ENCODE measurements around the gene PABPC5.
A peak's percentile ranks its signal among the peaks of the same experiment; 100 is the strongest.

PABPC5 gene

DNA sequence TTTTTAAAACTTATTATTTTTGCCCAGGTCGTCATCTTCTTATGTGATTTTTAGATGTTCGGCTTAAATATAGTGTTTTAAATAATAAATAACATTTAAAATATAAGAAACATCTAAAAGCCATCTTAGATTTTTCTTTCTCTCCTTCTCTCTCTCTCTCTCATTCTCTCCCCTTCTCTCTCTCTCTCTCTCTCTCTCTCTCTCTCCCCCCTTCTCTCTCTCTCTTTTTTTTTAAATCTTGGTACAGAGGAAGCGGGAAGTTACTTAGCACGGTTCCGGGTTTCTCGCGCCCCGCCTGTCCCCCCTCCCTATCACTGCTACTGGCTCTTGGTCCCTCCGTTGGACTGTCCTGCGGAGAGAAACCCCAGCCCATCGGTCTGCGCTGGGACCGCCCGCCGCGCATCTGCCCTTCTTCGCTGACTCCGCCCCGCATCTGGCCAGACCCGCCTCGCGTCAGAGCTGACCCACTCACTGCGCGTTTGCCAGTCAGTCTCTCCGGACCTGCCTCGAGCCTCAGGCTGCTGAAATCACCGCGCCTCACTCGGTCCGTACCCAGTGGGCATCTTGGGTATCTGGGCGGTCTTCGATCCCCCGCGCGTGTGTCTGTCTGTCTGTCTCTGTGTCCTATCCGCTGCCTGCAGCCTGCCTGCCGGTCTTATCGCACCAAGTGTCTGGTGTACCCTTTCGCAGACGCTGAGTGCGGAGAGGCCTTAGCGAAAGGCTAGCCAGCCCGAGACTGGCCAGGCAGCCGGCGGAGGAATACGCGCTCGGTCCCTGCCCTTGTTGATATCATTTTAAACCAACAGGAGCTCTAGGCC lies at the start of gene PABPC5:
PABPC5 (plus strand) TSS at position 489 of the 818 bp plus-strand sequence. CDS start 739 bp downstream, outside the sequence.
- in situ Hi-C loops (cut with HindIII; ENCODE audit: low pct_ligation_motif_present, low pct_unique_long_range_greater_than_20kb, low sequenced_read_pairs): no loop called here
- DNase-seq: no peak

GRCh38 chrX:91389026-91389425 lies 45.6 kb upstream of the PABPC5 start:
- no peak for DNase-seq
- in situ Hi-C loops (cut with HindIII; ENCODE audit: low pct_ligation_motif_present, low pct_unique_long_range_greater_than_20kb, low sequenced_read_pairs): no loop called here

DNA sequence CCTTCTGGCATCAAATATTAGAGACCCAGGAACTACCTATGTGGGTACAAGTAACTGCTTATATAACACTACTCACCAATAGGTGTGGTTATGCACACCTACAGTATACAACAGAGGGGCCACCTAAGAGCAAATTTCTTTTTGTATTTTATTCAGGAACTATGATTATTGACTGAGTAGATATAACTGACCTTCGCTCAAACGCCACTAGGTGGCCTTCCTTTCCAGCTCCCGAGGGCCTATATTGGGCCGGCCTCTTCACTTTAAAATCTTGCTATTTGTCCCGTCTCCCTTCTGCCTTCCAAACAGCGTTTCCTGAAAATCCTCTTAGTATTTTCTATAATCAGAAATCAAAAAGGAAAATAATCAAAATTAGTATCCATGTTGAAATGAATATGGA lies 19.9 kb upstream of the PABPC5 start:
- peak; percentile 4 for DNase-seq
- in situ Hi-C loops (cut with HindIII; ENCODE audit: low pct_ligation_motif_present, low pct_unique_long_range_greater_than_20kb, low sequenced_read_pairs): no loop called here

GRCh38 chrX:91435395-91435794 lies 756 bp downstream of the PABPC5 start:
- no peak for DNase-seq
- in situ Hi-C loops (cut with HindIII; ENCODE audit: low pct_ligation_motif_present, low pct_unique_long_range_greater_than_20kb, low sequenced_read_pairs): no loop called here

All from ACHN (cell line).